Measurements from ENCODE around the gene BACH2. TPM values are rescaled to one million over a fixed set of nuclear protein-coding genes. Genes with fewer than 3 reads are reported as not detected.

BACH2 gene
- total and polyA plus RNA-seq, 2 experiments from 2014 or later: 5.4 to 5.6 TPM

- no peak for DNase-seq (ENCODE audit: low read depth in 1 of 2, low spot score in 1 of 2)
- H3K36me3 ChIP-seq: no peaks in the 10 kb centered on the region
- no peaks in the 10 kb centered on the region for H3K27me3 ChIP-seq
- H3K9me3 ChIP-seq (ENCODE audit: low read depth): peaks cover 3% of the 10 kb centered on the region
- H3K27ac ChIP-seq: no peak overlapping the region
- TF ChIP-seq, protein P1, sequence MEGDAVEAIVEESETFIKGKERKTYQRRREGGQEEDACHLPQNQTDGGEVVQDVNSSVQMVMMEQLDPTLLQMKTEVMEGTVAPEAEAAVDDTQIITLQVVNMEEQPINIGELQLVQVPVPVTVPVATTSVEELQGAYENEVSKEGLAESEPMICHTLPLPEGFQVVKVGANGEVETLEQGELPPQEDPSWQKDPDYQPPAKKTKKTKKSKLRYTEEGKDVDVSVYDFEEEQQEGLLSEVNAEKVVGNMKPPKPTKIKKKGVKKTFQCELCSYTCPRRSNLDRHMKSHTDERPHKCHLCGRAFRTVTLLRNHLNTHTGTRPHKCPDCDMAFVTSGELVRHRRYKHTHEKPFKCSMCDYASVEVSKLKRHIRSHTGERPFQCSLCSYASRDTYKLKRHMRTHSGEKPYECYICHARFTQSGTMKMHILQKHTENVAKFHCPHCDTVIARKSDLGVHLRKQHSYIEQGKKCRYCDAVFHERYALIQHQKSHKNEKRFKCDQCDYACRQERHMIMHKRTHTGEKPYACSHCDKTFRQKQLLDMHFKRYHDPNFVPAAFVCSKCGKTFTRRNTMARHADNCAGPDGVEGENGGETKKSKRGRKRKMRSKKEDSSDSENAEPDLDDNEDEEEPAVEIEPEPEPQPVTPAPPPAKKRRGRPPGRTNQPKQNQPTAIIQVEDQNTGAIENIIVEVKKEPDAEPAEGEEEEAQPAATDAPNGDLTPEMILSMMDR (IDR thresholded peaks at IDR 0.05; ENCODE audit: low read depth, low read length): no peak
- H3K4me3 ChIP-seq: no peak overlapping the region
- no peaks in the 10 kb centered on the region for H3K4me1 ChIP-seq (ENCODE audit: low read depth)
Measured at GRCh38 chr6:90053614-90054013, 243.0 kb downstream of the BACH2 start.

DNA sequence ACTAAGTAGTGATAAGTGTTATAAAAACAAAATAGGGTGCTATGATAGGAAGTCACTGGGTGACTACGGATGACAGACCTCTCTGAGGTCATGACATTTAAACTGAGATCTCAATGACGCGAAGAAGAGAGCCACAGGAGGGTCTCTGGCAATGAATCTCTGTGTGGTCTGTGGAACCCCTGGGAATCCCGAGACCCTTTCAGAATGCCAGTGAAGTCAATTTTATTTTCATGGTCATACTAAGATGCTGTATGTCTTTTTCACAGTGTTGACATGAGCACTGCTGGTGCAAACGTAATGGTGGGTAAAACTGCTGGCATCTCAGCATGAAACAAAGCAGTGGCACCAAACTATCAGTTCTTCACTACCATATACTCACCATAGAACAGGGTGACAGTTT is 247.3 kb downstream of the BACH2 start:
- H3K4me3 ChIP-seq: no peak overlapping the region
- no peaks in the 10 kb centered on the region for H3K36me3 ChIP-seq
- no peak overlapping the region for H3K27ac ChIP-seq
- no peak for DNase-seq (ENCODE audit: low read depth in 1 of 2, low spot score in 1 of 2)
- H3K4me1 ChIP-seq (ENCODE audit: low read depth): no peaks in the 10 kb centered on the region
- TF ChIP-seq, protein P1 (IDR thresholded peaks at IDR 0.05; ENCODE audit: low read depth, low read length): no peak
- no peaks in the 10 kb centered on the region for H3K27me3 ChIP-seq
- peaks cover 3% of the 10 kb centered on the region for H3K9me3 ChIP-seq (ENCODE audit: low read depth)

- Histone ChIP-seq H3K9me3 (ENCODE audit: low read depth) (peaks cover 1% of the 10 kb centered on the region), H3K27ac (no peak overlapping the region), H3K36me3 (no peaks in the 10 kb centered on the region), H3K4me1 (ENCODE audit: low read depth) (no peaks in the 10 kb centered on the region), H3K4me3 (no peak overlapping the region), H3K27me3 (no peaks in the 10 kb centered on the region)
- TF ChIP-seq, protein P1 (IDR thresholded peaks at IDR 0.05; ENCODE audit: low read depth, low read length): no peak
- no peak for DNase-seq (ENCODE audit: low read depth in 1 of 2, low spot score in 1 of 2)
Measured at GRCh38 chr6:90048206-90048967, 248.3 kb downstream of the BACH2 start.

DNA sequence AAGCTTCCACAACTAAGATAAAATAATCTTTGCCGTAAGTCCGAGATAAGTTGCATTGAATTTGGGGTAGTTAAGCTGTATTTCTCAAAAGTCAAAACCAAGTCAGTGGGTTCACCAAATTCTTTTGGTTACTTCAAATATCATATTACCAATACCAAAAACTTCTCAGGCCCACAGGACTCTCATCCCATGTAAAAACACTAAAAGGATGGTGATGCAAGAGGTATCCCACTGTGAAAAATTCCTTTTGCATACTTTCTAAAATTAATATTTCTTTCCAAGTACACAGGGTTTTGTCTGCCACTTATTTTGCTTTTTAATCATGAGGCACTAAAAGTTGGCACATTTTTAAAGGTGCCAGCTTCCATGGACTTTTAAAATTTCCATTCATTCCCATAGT is 251.1 kb downstream of the BACH2 start:
- Histone ChIP-seq H3K27me3 (no peaks in the 10 kb centered on the region), H3K36me3 (no peaks in the 10 kb centered on the region), H3K27ac (no peak overlapping the region), H3K9me3 (ENCODE audit: low read depth) (no peaks in the 10 kb centered on the region), H3K4me1 (ENCODE audit: low read depth) (no peaks in the 10 kb centered on the region), H3K4me3 (no peak overlapping the region)
- TF ChIP-seq, protein P1 (IDR thresholded peaks at IDR 0.05; ENCODE audit: low read depth, low read length): no peak
- DNase-seq (ENCODE audit: low read depth in 1 of 2, low spot score in 1 of 2): no peak

DNA sequence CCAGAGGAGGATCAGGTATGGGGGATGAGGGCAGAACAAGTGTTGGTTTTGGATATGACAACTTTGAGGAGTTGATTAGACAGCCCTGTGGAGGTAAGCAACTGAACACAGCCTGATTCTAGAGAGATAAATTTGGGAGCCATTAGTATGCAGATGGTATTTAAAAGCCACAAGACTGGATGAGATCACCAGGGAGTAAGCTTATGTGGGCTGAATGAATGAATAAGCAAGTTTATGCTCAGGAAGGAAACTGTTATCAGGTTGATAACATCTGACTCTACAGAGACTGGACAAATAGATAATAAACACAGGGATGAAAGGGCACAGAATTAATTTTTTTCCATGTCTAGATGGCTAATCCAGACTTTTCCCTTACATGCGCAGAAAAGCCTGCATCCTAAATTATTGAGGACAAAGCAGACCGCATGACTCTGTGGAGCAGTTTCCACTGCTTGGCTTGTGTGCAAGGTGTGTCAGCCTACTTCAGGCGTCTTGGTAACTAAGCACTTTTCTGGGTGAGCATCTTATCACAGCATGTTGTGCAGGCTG is 251.7 kb downstream of the BACH2 start:
- Histone ChIP-seq H3K4me3 (no peak overlapping the region), H3K36me3 (no peaks in the 10 kb centered on the region), H3K27ac (no peak overlapping the region), H3K9me3 (ENCODE audit: low read depth) (no peaks in the 10 kb centered on the region), H3K27me3 (no peaks in the 10 kb centered on the region), H3K4me1 (ENCODE audit: low read depth) (no peaks in the 10 kb centered on the region)
- TF ChIP-seq, protein P1 (IDR thresholded peaks at IDR 0.05; ENCODE audit: low read depth, low read length): no peak
- DNase-seq (ENCODE audit: low read depth in 1 of 2, low spot score in 1 of 2): peak in 1 of 2 donors; percentile 25
